CD4-positive, alpha-beta T cell (primary cell): Measurements from ENCODE around the gene SERPINB5. TPM values are rescaled to one million over a fixed set of nuclear protein-coding genes. Genes with fewer than 3 reads are reported as not detected.

Experiments
- ATAC-seq: fragments of 200-7000 bp; cut with Tn5 transposase; one replicate; pipeline ENCODE4 v1.10.0; 2022; ENCODE audit warnings: mild to moderate bottlenecking; ENCODE audit not compliant: poor library complexity
- CTCF ChIA-PET: fragments of 350-600 bp; sonication (Branson Sonifier 250); formaldehyde crosslinking; loops from one replicate; lab custom pipeline; 2021; ENCODE audit warnings: antibody characterized with exemption, inconsistent platforms; lab: Charles Lee
- POLR2A ChIA-PET: fragments of 350-600 bp; sonication (Branson Sonifier 250); formaldehyde crosslinking; loops from one replicate; lab custom pipeline; 2021; ENCODE audit warnings: antibody characterized with exemption, inconsistent platforms; lab: Charles Lee
- DNase-seq, 14 experiments: peaks; one replicate each; pipeline ENCODE4 v3.0.0-alpha.2; 2013 to 2020; ENCODE audit warnings: mixed read lengths in 2 of 14
- H3K27ac ChIP-seq, 2 donors: one replicate each; pipeline versions ENCODE4 v1.5.1 to v1.7.0; 2013; ENCODE audit warnings: low read length in 2 of 2, low read depth in 1 of 2, mild to moderate bottlenecking in 1 of 2
- H3K27me3 ChIP-seq, 2 experiments: 1 replicate in 1 of 2; 2 replicates in 1 of 2; pipeline versions ENCODE4 v1.6.1 to v1.7.0; 2013; ENCODE audit warnings: low read length in 2 of 2, control low read depth in 1 of 2, mild to moderate bottlenecking in 1 of 2, moderate library complexity in 1 of 2; ENCODE audit not compliant: insufficient read depth in 2 of 2, control insufficient read depth in 1 of 2
- H3K36me3 ChIP-seq: one replicate; pipeline ENCODE4 v1.6.1; 2013; ENCODE audit warnings: low read length, control low read depth; ENCODE audit not compliant: insufficient read depth
- H3K4me1 ChIP-seq: one replicate; pipeline ENCODE4 v1.6.1; 2013; ENCODE audit warnings: low read length, control low read depth; ENCODE audit not compliant: insufficient read depth
- H3K4me3 ChIP-seq: one replicate; pipeline ENCODE4 v1.5.1; 2013; ENCODE audit warnings: mild to moderate bottlenecking, low read length, moderate library complexity
- H3K9me3 ChIP-seq, 2 experiments: 1 replicate in 1 of 2; 2 replicates in 1 of 2; pipeline versions ENCODE4 v1.6.1 to v1.7.0; 2013; ENCODE audit warnings: low read length in 2 of 2, mild to moderate bottlenecking in 2 of 2, control low read depth in 1 of 2, moderate library complexity in 1 of 2; ENCODE audit not compliant: control insufficient read depth in 1 of 2, insufficient read depth in 1 of 2
- H3K27ac Mint-ChIP-seq: one replicate; pipeline ENCODE4 v1.8.0; 2020; ENCODE audit warnings: mixed read lengths
- H3K27me3 Mint-ChIP-seq: one replicate; pipeline ENCODE4 v1.8.0; 2021; ENCODE audit warnings: mixed read lengths
- H3K36me3 Mint-ChIP-seq: one replicate; pipeline ENCODE4 v1.8.0; 2021; ENCODE audit warnings: low read depth, mixed read lengths
- H3K4me1 Mint-ChIP-seq: one replicate; pipeline ENCODE4 v1.8.0; 2021; ENCODE audit warnings: low read depth, mixed read lengths
- H3K4me3 Mint-ChIP-seq: one replicate; pipeline ENCODE4 v1.8.0; 2020; ENCODE audit warnings: mild to moderate bottlenecking, mixed read lengths
- H3K9me3 Mint-ChIP-seq: one replicate; pipeline ENCODE4 v1.8.0; 2020; ENCODE audit warnings: mixed read lengths
- intact Hi-C, 2 experiments: fragments of 100-400 bp; cut with DNase I in 1 of 2; cut with micrococcal nuclease in 1 of 2; formaldehyde crosslinking; loops; one replicate each; pipeline versions ENCODE4 v1.15.1 to v1.9.0; 2023 to 2025; cut with DNase I, micrococcal nuclease
- total RNA-seq, 174 experiments: library from RNA in 2 of 174; stranded (reverse) in 2 of 174; gene quantifications; one replicate each; pipeline ENCODE4 v1.2.3 and lab custom pipeline; 2021 to 2026
- TF ChIP-seq, protein P1 (sequence below): fragments of 200-600 bp; IDR thresholded peaks from one replicate; pipeline ENCODE4 v1.8.0; 2022; ENCODE audit warnings: antibody characterized with exemption, mild to moderate bottlenecking

SERPINB5 gene
- total RNA-seq, 2 experiments from 2014 or later: not detected

DNA sequence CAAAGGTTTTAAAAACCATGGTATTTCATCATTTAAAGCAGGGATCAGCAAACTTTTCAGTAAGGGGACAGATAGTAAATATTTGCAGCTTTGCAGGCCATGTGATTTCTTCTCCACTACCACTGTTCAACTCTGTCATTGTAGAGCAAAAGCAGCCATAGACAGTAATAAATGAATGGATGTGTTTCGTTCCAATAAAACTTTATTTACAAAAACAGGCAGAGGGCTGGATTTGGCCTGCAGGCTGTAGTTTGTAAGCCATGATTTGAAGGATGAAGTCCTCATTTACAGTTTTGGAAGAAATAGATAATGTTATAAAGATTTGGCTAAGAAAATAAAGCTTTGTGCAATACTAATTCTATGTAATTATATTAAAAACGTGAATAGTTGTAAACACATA, 67.3 kb downstream of the SERPINB5 start:
- H3K4me1 ChIP-seq: no peaks in the 10 kb centered on the region
- no peaks in the 10 kb centered on the region for H3K9me3 ChIP-seq
- CTCF ChIA-PET: no interaction called here
- POLR2A ChIA-PET: no interaction called here
- H3K4me3 Mint-ChIP-seq: no peak overlapping the region
- peaks cover 29% of the 10 kb centered on the region for H3K27me3 Mint-ChIP-seq
- TF ChIP-seq, protein P1, sequence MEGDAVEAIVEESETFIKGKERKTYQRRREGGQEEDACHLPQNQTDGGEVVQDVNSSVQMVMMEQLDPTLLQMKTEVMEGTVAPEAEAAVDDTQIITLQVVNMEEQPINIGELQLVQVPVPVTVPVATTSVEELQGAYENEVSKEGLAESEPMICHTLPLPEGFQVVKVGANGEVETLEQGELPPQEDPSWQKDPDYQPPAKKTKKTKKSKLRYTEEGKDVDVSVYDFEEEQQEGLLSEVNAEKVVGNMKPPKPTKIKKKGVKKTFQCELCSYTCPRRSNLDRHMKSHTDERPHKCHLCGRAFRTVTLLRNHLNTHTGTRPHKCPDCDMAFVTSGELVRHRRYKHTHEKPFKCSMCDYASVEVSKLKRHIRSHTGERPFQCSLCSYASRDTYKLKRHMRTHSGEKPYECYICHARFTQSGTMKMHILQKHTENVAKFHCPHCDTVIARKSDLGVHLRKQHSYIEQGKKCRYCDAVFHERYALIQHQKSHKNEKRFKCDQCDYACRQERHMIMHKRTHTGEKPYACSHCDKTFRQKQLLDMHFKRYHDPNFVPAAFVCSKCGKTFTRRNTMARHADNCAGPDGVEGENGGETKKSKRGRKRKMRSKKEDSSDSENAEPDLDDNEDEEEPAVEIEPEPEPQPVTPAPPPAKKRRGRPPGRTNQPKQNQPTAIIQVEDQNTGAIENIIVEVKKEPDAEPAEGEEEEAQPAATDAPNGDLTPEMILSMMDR: no peak
- DNase-seq (no peak), ATAC-seq (no peak)
- peaks cover 0 to 8% of the 10 kb centered on the region in 2 experiments for H3K27me3 ChIP-seq
- intact Hi-C loops: no loop called here
- no peak overlapping the region for H3K27ac ChIP-seq
- no peaks in the 10 kb centered on the region for H3K36me3 Mint-ChIP-seq
- no peaks in the 10 kb centered on the region for H3K36me3 ChIP-seq
- H3K27ac Mint-ChIP-seq: no peak overlapping the region
- no peak overlapping the region for H3K4me3 ChIP-seq
- H3K4me1 Mint-ChIP-seq: no peaks in the 10 kb centered on the region
- H3K9me3 Mint-ChIP-seq: no peaks in the 10 kb centered on the region

DNA sequence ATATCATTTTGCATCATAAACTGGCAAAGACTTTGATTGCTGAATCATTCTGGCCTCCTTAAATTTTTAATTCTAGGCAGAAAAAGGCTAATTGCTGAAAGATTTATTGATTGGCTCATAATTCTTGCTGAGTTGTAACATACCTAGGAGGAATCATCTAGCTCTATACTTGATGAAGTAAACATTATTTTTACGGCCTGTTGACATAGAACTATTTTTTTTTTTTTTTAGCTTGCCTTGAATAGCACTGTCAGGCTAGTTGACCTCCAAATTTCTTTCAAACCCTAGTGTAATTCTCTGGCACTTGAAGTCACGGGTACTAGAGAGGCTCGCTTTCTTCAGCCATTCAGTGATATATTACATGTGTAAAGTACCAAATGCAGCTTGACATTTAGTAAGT, 68.2 kb downstream of the SERPINB5 start:
- intact Hi-C loops: no loop called here
- H3K27me3 Mint-ChIP-seq: peaks cover 19% of the 10 kb centered on the region
- no peak overlapping the region for H3K4me3 Mint-ChIP-seq
- Histone ChIP-seq H3K4me1 (no peaks in the 10 kb centered on the region), H3K4me3 (no peak overlapping the region), H3K27ac (no peak overlapping the region), H3K9me3 (no peaks in the 10 kb centered on the region), H3K36me3 (no peaks in the 10 kb centered on the region), H3K27me3 (peaks cover 0 to 9% of the 10 kb centered on the region in 2 experiments)
- TF ChIP-seq, protein P1: no peak
- ChIA-PET POLR2A (no interaction called here), CTCF (no interaction called here)
- no peak overlapping the region for H3K27ac Mint-ChIP-seq
- no peak for DNase-seq
- no peaks in the 10 kb centered on the region for H3K36me3 Mint-ChIP-seq
- no peaks in the 10 kb centered on the region for H3K4me1 Mint-ChIP-seq
- no peak for ATAC-seq
- no peaks in the 10 kb centered on the region for H3K9me3 Mint-ChIP-seq

DNA sequence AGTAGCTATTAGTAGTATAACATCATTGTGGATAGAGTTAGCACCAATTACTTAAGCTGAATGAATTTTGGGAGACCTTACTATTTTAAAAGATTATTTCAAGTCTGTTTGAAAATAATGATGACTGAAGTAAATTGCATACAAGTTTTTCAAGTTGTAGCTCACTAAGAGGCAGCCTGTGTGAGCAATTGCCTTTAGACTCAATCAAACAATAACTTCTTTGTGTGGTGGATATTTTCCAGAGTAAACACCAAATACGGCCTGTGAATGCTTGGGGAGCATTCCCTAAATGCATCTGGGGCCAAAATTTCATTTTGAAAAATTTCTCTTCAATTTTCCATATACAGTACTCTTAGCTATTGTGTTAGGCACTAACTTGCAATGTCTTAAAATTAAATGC, 73.3 kb downstream of the SERPINB5 start:
- Histone ChIP-seq H3K4me1 (no peaks in the 10 kb centered on the region), H3K36me3 (no peaks in the 10 kb centered on the region), H3K4me3 (no peak overlapping the region), H3K9me3 (no peaks in the 10 kb centered on the region), H3K27me3 (peaks cover 0 to 3% of the 10 kb centered on the region in 2 experiments), H3K27ac (no peak overlapping the region)
- ChIA-PET CTCF (no interaction called here), POLR2A (no interaction called here)
- TF ChIP-seq, protein P1: no peak
- intact Hi-C loops: no loop called here
- H3K4me3 Mint-ChIP-seq: no peak overlapping the region
- peaks cover 8% of the 10 kb centered on the region for H3K27me3 Mint-ChIP-seq
- DNase-seq (no peak), ATAC-seq (no peak)
- no peaks in the 10 kb centered on the region for H3K9me3 Mint-ChIP-seq
- no peaks in the 10 kb centered on the region for H3K36me3 Mint-ChIP-seq
- H3K4me1 Mint-ChIP-seq: no peaks in the 10 kb centered on the region
- H3K27ac Mint-ChIP-seq: no peak overlapping the region
